CD4-positive, alpha-beta T cell treated with Interleukin-15 for 1 hour (primary cell): ENCODE results near the gene PTPRO.

ENCODE experiments used
- DNase-seq: peaks from one replicate; pipeline ENCODE4 v3.0.0-alpha.2; 2020

Gene PTPRO

DNA sequence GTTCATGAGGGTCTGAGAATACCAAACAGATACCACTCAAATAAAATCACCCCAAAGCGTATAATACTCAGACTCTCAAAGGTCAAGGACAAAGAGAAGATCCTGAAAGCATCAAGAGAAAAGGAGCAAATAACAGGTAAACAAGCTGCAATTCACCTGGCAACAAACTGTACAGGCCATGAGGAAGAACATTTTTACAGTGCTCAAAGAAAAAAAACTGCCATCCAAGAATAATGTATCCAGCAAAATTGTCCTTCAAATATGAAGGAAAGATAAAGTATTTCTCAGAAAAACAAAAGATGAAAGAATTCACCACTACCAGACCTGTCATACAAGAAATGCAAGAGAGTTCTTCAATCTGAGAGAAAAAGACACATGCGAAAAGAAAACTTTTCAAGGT lies 206.4 kb downstream of the PTPRO start:
- no peak for DNase-seq

DNA sequence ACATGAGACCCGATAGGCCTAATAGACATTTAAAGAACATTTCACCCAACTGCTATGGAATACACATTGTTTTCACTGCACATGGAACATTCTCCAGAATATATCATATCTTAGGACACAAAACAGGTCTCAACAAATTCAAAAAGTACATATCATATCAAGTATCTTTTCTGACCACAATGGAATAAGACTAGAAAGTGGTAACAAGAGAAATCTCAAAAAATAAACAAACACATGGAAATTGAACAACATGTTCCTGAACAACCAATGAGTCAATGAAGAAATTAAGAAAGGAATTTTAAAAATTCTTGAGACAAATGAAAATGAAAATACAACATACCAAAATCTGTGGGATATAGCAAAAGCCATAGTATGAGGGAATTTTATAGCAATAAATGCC lies 208.1 kb downstream of the PTPRO start:
- no peak for DNase-seq

DNA sequence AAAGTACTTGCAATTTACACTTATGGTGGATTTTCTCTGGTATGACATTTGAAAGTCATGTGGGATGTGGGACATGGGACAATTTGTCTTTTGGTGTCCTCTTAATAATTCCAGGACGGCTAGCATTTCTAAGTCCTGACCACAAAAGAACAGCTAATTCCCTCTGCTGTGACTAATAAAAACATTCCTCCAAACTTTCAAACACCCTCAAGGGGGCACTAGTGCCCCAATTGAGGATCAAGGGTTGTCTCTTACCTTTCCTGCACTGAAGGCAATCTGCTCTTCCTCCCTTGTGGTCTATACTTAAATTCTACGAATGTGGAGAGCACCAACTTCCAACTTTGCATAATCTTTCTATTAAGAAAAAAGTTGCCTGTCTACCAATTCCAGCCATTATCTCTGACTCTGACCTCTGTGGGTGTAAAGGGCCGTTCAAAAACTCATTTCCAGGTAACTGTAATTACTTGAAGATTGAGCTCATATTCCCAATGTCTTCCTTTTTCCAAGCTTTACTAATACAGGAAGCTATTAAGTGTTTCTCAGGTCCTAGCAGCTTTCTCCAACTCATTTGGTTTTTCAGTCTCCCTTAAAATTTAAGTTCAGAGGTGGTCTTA lies 210.2 kb downstream of the PTPRO start:
- peak; percentile 57 for DNase-seq

DNA sequence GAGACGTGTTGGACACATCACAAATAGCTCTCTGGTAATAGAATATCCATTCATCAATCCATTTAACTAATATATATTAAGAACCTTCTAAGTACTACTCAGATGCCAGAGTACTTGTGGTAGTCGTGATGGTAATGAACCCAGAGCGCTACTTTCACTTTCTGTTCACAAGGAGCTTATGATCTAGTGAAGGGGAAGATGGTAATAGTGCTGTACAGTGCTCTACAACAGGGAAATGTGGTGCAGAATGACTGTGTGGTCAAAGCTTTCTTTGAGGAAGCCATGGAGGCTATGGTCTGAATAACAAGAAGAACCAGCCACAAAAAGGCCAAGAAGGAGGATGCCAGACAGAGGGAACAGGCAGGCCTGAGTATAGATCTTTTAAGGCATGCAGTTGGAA lies 212.0 kb downstream of the PTPRO start:
- no peak for DNase-seq

DNA sequence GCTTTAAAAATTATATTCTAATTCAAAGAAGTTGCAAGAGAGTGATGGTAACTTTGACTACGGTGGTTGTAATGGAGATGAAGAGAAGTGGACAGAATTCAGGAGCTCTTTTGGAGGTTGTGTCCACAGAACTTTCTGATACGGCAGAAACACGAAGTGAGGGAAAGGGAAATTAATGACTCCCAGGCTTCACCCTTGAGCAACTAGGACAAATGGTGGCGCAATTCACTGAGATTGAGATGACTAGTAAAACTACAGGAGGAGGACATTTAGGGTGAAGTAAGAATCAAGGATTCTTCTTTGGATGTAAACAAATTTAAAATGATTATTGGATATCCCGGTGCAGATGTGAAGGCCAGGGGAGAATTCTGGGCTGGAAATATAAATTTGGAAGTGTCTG lies 212.6 kb downstream of the PTPRO start:
- no peak for DNase-seq

DNA sequence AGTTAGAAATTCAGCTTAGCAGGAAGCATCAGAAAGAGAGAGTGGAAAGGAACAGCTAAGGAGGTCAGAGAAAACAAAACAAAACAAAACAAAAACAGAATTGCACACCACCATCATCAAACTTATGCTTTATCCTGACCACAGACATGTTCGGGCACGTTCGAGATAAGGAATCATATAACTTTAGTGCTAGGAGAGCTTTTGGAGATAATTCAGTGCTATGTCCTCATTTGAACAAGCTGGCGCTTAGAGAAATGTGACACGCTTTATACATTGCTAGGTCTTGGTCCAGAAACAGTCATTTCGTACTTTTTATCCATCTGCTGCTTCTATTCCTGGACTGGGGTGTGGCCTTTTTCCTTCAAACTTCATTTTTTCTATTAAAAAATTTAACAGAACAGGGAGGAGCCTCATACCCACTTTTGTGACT lies 213.1 kb downstream of the PTPRO start:
- no peak for DNase-seq

DNA sequence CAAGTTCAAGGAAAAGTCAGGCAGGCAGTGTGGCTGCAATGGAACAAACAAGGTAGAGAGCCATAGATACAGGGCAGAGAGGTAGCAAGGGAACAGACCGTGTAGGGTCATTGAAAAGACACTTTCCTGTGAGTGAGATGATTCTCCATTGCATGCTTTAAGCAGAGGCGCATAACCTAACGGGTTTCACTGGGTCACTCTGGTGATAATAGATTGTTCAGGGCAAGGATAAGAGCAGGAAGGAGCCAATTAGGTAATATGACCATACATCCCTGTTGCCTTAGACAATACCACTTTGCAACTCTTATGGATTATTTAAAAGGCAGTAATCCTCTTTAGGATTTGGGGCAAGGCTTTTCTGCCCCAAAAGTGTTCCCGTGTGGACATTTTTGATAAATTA lies 214.1 kb downstream of the PTPRO start:
- DNase-seq: no peak

DNA sequence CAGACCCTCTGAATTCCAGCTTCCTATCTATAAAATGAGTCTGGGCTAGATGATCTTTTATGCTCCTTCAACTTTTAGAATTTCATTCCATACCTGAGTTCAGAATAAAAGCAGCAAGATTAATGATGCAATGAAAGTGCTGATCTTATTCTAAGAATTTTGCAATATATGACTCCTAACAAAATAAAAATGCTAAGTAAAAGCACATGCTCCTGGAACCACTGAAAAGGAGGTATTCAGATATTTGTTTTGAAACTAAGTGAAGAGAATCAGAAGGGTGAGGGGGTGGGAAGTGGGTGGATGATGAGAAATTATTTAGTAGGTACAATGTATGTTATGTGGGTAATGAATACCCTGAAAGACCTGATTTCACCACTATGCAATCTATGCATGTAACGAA lies 216.6 kb downstream of the PTPRO start:
- DNase-seq: no peak

DNA sequence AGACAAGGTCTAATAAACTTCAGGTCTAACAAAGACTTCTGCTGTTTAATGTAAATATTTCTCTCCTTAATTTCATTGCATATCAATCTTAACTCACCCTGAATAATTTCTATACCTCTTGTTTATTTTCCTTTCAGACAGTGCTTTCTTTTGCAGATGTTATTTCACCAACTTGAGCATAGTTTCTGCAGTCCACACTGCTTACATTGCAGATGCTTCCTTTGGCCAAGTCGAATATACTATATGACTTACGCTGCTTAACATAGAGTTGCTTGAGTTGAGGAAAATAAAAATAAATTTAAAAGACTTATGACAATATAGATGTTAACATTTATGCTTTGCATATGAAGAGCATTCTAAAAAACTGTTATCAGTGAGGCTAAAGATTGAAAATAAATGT lies 217.7 kb downstream of the PTPRO start:
- DNase-seq: no peak

DNA sequence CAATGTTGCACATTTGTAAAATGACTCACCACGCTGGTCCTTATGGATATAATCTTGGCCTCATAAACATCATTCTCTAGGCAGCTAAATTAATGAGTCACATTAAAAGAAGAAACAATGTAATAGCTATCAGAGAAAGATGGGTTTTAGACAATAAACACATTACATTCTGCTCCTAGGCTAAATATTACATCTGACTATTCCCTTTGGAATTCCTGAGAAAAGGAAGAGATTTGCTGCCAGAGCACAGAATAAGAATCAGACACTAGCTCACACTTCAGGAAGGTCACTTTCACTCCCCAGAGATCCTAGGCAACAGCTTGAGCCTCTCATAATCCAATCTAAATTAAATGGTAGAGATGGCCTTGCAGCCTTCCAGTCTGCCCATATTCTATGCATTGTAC lies 218.2 kb downstream of the PTPRO start:
- DNase-seq: no peak

DNA sequence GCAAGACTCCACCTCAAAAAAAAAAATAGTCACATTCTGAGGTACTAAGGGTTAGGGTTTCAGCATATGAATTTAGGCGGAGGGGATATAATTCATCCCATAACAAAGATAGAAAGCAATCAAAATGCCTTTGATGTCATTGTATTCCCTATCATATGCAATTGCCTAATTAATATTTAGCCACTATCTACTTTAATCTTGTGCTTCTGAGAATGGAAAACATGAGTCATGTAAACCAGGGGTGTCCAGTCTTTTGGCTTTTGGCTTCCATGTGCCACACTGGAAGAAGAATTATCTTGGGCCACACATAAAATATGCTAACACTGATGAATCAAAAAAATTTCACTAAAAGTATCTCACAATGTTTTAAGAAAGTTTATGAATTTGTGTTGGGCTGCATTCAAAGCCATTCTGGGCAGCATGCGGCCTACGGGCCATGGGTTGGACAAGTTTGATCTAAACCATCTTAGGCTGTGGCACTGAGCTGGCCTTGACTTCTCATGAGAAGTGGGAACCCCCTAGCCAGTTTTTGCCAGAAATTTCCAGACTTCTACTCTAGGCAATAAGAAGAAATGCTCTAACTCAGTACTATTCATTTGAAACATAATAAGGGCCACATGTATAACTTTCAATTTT lies 219.8 kb downstream of the PTPRO start:
- no peak for DNase-seq

DNA sequence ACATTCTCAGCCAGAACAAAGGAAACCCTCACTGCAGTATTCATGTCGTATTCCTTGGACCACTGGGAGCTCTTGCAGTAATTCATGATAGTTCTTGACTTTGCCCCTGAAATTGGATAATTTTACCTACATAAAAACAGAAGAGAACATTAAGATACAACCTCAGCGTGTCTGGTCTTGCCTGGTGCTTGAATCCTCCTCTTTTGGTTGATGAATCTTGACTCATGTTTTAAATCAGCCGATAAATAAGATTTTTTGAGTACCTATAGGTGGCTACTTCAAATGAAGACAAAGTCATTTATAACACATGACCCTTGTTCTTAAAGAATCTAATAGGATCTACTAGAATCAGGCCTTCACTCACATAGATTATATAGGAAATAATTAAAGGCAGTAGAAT lies 221.0 kb downstream of the PTPRO start:
- DNase-seq: no peak

DNA sequence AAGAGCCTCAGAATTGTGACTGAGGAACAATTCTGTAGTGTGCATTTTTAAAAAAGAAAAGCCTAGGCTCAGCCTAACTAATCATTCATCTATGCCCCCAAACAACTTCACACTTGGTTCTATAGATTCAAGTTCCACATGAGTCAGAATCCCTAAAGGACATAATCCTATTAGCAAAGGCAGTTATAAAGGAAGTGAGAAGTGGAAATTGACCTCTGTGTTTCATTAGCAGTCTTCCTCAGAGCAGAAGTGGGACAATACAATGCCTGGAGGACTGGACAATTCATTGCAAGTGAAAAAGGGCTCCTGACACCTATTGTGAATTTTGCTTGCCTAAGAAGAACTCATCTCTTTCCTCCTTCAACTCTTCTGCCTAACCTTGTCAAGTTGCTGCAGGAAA lies 222.3 kb downstream of the PTPRO start:
- no peak for DNase-seq

DNA sequence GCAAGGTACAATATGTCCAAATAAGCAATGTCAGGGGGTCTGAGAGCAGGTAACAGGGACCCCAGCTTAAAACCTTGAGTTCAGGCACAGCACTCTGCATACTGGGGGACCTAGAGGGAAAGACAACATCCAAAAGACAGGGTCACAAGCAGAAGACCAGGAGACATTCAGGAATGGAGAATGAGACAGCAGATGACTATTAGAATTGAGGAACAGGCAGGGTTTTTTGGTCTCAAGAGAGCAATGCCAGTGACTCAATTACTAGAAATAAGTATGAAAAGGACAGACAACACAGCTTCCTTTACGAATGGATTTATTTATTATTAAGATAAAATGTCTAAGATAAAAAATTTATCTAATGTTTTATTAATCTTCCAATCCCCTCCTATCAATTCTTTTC lies 223.0 kb downstream of the PTPRO start:
- DNase-seq: no peak

DNA sequence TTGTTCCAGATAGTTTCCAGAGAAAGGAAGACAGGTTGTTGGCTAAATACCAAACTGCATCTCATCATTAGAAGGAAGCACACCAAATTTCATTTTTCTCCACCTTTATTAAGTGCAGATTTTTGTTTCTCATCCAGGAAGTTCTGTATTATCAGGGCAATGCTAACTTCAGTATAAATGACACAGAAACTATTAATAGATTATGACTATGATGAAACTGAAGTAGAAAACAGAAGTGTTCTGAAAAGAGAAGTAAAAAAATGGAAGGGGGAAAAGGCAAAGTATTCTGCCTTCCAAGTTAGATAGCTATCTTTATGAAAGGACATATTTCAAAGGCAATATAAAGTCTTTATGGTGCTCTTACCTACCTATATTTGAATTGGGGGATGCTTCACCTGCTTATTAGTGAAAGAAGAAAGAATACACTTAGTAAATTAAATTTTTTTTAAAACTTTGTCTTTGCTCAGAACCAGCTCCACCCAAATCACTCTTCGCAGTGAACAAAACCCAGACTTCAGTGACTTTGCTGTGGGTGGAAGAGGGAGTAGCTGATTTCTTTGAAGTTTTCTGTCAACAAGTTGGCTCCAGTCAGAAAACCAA lies 223.9 kb downstream of the PTPRO start:
- DNase-seq: peak; percentile 60

DNA sequence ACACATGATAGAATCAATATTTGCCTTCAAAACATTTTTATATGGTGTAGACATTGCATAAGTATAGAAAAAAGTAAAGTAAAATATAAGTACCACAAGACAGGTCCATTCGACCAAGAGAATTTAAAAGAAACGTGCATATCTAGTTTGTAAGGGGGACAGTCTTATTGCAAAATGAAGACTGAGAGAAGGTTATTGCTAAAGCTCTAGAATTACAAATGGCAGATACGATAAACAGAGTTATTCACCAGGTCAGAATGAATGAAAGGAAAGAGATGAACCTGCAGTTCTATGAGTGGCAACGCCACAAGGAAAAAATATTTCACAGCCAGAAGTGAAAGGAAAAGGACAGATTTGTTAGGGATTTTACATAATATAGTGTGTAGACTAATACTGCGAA lies 224.8 kb downstream of the PTPRO start:
- no peak for DNase-seq

DNA sequence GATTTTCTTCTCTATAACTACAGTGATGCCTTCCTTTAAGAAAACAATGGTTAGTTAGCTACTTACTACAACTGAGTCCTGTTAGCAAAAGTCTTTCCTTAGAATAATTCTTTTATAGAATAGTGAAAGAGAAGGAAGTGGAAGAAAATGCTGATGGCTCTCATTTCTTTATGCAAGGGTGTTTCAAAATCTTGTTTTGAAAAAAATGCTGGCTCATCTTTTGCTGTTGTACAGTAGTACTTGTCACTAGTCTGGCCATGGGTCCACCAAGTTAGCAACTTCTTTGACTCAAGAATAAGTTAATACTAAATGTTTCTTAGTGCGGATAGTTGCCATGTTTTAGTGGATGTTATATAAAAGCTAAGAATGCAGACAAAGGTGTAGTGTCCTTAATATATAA lies 225.4 kb downstream of the PTPRO start:
- DNase-seq: no peak

DNA sequence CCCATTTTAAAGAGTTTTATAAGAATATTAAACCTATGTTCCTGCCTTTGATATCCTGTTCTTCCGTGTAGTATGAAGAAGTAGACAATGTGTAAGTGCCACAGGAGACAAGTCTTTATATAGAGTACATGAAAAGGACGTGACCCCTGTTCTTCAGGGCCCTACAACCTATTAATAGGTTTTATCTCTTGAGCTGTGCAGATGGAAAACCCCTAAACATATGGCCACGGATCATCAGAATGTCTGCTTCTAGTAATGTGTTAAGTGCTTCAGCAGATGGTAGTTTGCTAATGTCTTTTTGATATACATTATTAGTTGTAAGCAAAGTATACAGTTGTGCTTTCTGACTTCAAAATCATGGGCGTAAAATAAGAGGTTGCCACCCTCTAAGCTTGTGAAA lies 228.5 kb downstream of the PTPRO start:
- no peak for DNase-seq

DNA sequence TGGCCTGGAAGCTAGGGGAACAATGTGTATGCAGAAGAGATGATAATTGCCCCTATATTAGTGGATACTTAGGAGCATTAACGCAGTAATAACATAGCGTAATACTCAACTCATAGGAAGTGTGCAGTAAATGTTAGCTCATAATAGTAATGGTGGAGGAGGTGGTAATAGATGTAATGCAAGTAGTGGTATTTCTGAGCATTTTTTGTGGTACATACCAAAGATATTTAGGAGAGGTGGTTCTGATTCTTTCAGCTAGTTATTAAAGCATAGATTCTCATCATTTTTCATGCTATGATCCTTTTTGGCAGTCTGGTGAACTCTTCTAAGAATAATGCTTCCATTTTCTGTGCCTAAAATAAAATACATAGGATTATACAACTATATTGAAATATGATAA lies 233.1 kb downstream of the PTPRO start:
- DNase-seq: no peak

DNA sequence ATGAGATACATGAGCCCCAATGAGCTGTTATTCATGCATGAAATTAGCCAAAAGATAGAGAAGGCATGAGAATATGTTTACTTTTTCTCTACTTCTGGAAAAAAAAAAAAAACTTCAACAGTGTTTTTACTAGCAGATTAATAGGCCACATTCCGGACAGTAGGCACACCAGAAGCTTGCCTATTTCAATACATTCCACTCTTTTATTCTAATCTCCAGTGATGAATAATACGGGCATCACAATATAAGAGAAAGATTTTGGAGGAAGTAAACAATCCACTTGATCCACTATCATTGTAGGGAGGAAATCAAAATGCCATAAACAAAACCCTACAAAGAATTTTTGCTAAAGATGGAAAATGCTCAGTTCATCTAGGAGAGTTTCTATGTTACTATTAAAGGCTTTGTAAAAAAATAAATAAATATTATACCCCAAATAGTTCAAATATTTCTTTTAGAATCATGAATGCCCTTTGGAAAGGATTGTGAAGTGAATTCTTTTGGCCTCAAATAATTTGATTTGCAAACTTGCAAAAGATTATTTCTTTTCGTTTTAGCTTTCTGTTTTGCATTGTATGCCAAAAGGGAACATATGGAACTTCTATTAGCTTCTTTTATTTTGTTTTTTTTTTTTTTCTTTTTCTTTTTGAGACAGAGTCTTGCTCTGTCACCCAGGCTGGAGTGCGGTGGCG lies 234.2 kb downstream of the PTPRO start:
- no peak for DNase-seq

DNA sequence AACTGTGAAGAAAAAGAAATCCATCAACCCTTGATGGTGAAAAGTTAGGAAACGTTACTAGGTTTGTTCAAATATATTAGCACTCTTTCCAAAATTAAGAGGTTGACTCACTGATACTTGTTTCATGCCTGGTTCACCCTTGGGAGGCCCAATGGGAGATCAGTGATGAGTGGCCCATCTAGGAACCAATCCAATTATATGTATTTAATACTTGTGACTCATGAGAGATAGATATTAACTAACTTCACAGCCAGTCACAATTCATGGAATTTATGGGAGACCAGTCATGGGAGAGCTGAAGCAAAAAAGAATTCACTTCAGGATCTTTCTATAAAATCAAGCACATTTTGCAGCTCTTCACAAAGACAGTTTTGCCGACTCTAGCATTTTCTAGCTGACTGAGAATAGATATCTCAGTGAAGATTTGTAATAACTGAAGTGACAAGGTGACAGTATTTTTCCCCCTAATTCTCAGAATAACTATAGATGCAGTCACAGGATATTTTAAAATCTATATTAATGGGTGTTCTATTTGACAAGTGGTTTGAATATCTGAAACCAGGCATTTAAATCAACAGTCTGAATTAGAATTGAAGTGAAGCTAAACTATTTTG lies 236.7 kb downstream of the PTPRO start:
- DNase-seq: no peak

DNA sequence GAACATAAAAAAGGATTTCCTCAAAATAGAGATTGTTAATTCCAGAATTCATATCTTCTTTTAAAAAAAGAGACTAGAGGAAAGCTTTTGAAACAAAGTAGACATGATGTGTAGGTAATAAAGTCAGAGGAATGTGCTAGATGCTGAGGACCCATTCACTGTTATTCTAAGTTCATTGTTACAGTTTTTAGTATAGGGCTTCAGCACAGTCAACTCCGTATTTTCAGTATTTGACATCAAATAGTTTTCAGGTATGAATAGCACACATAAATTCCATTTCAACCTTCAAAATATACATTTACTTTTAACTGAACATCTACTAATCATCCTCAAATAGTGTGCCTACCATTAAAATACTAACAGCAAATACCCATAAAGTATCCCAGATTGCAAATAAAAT lies 239.1 kb downstream of the PTPRO start:
- DNase-seq: no peak

DNA sequence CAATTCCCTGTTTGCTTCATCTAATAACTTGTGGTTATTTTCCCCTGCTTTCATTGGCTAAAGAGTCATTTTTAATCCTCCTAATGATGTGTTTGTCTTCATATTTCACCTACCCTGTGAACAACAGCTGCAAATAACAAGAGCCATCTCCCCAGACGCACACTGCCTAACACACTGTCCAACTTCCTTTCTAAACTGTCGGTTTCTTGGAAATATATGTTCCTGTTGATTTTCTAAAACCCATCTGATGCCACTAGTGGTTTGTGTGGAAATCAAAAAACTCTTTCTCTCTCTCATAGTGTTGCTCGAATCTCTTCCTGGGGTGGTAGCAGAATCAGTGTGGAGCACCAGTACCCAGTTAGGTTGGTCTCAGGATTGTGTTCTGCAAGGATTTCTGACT lies 240.0 kb downstream of the PTPRO start:
- DNase-seq: peak; percentile 19

DNA sequence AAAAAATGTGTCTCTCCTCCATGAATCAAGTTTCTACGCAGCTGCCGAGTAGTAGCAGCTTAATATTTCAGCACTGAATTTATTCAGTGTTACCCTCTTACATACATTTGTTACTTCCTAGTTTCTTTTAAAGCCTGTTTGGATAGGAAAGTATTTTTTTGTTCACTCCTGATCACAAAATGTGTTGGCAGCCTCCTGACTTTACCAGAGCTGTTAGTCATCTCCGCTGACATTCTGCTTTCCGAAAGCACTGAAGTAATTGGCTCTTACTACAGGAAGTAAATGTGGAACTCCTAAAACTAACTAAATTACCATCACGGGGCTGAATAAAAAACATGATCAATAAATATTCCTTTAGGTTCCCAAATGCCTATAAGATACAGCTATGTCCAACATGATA lies 241.4 kb downstream of the PTPRO start:
- DNase-seq: peak; percentile 23
